PC-3 (cell line): ENCODE results near the gene PCNT. TPM values are rescaled to one million over a fixed set of nuclear protein-coding genes. Genes with fewer than 3 reads are reported as not detected.

ENCODE experiments used
- ATAC-seq: fragments of 200-7000 bp; cut with Tn5 transposase; 2 replicates; pipeline ENCODE4 v1.9.1; 2020; ENCODE audit warnings: mild to moderate bottlenecking, moderate library complexity
- BruUV-seq: library from RNA; stranded (reverse); fragments of 400-500 nt; replicated peaks from 2 replicates; lab custom pipeline; 2021; lab: Mats Ljungman, UMichigan
- CTCF ChIA-PET: fragments of 300-600 bp; sonication (Branson Sonifier 250); formaldehyde crosslinking; loops from one replicate; lab custom pipeline; 2022; ENCODE audit warnings: antibody characterized with exemption; lab: Charles Lee
- POLR2A ChIA-PET: fragments of 300-600 bp; sonication (Branson Sonifier 250); formaldehyde crosslinking; loops from one replicate; lab custom pipeline; 2022; ENCODE audit warnings: antibody characterized with exemption; ENCODE audit not compliant: unreplicated experiment; lab: Charles Lee
- DNase-seq: peaks from one replicate; pipeline ENCODE4 v3.0.0-alpha.2; 2015
- H2AFZ ChIP-seq: fragments of 300-600 bp; sonication (generic); 2 replicates; pipeline ENCODE4 v1.6.0; 2016; ENCODE audit warnings: antibody characterized with exemption, low read length
- H3F3A ChIP-seq: fragments of 300-600 bp; sonication (generic); one replicate; pipeline ENCODE4 v1.6.0; 2017; ENCODE audit warnings: antibody characterized with exemption, low read length, control low read depth, mild to moderate bottlenecking; ENCODE audit not compliant: unreplicated experiment
- H3K27ac ChIP-seq: fragments of 300-600 bp; sonication (generic); 2 replicates; pipeline ENCODE4 v1.5.1; 2016; ENCODE audit warnings: mild to moderate bottlenecking, low read length
- H3K27me3 ChIP-seq: fragments of 300-600 bp; sonication (generic); 2 replicates; pipeline ENCODE4 v1.6.1; 2016; ENCODE audit warnings: low read length, mixed read lengths
- H3K36me3 ChIP-seq: fragments of 300-600 bp; sonication (generic); 2 replicates; pipeline ENCODE4 v1.6.1; 2016; ENCODE audit warnings: low read depth, mixed run types, low read length, mixed read lengths
- H3K4me1 ChIP-seq: fragments of 300-600 bp; sonication (generic); 2 replicates; pipeline ENCODE4 v1.5.1; 2016; ENCODE audit warnings: low read length; ENCODE audit not compliant: insufficient read depth
- H3K4me2 ChIP-seq: fragments of 300-600 bp; sonication (generic); 2 replicates; pipeline ENCODE4 v1.6.0; 2016; ENCODE audit warnings: low read length
- H3K4me3 ChIP-seq: fragments of 300-600 bp; sonication (generic); 2 replicates; pipeline ENCODE4 v1.5.1; 2016; ENCODE audit warnings: mild to moderate bottlenecking, low read length, mixed read lengths
- H3K79me2 ChIP-seq: fragments of 300-600 bp; sonication (generic); 2 replicates; pipeline ENCODE4 v1.6.1; 2017; ENCODE audit warnings: low read length, mixed read lengths
- H3K9ac ChIP-seq: fragments of 300-600 bp; sonication (generic); 2 replicates; pipeline ENCODE4 v1.6.0; 2016; ENCODE audit warnings: mild to moderate bottlenecking, low read length
- H3K9me2 ChIP-seq: fragments of 300-600 bp; sonication (generic); replicated peaks from 2 replicates; pipeline ENCODE4 v1.6.1; 2016; ENCODE audit warnings: mixed run types, low read length, mixed read lengths
- H3K9me3 ChIP-seq: fragments of 300-600 bp; sonication (generic); 2 replicates; pipeline ENCODE4 v1.6.1; 2016; ENCODE audit warnings: low read length, mixed read lengths
- H4K20me1 ChIP-seq: fragments of 300-600 bp; sonication (generic); 2 replicates; pipeline ENCODE4 v1.6.1; 2016; ENCODE audit warnings: low read length, mixed read lengths
- CTCF ChIP-seq: fragments of 300-600 bp; sonication (generic); conservative IDR thresholded peaks from 2 replicates; pipeline ENCODE4 v1.5.1; 2017; ENCODE audit warnings: antibody characterized with exemption, low read depth, mild to moderate bottlenecking, low read length
- EZH2 ChIP-seq: fragments of 300-600 bp; sonication (generic); IDR thresholded peaks from one replicate; pipeline ENCODE4 v1.6.1; 2017; ENCODE audit warnings: antibody characterized with exemption, mild to moderate bottlenecking, low read length; ENCODE audit not compliant: unreplicated experiment
- EZH2phosphoT487 ChIP-seq: fragments of 300-600 bp; sonication (generic); IDR thresholded peaks from 2 replicates; pipeline ENCODE4 v1.6.1; 2018; ENCODE audit warnings: mild to moderate bottlenecking, antibody characterized with exemption, low read length, borderline replicate concordance
- intact Hi-C: fragments of 100-400 bp; cut with micrococcal nuclease; formaldehyde crosslinking; loops from 2 replicates; pipeline ENCODE4 v1.9.0; 2023
- total RNA-seq: library from RNA; depleted of rRNA; stranded (reverse); fragments of >200 nt; gene quantifications from 2 replicates; pipeline ENCODE4 v1.2.3, GENCODE V29; 2014

Gene PCNT
- total RNA-seq, 1 experiment from 2014 or later: 51.4 TPM

- Histone ChIP-seq H3K79me2 (peaks cover 30% of the 10 kb centered on the region), H3K27ac (no peak overlapping the region)
- CTCF ChIA-PET: no interaction called here
Measured at GRCh38 chr21:46385846-46386733, 62.1 kb downstream of the PCNT start.

GRCh38 chr21:46386734-46387088 is 62.8 kb downstream of the PCNT start:
- intact Hi-C loops: no loop called here
- peaks cover 24% of the 10 kb centered on the region for H3K79me2 ChIP-seq
- POLR2A ChIA-PET: no interaction called here

More at GRCh38 chr21:46385846-46386733, 62.1 kb downstream of the PCNT start:
- BruUV-seq: no TSS peak
- H3K9me3 ChIP-seq: no peaks in the 10 kb centered on the region
- DNase-seq: no peak
- H3F3A ChIP-seq: no peaks in the 10 kb centered on the region
- no peaks in the 10 kb centered on the region for H3K27me3 ChIP-seq
- H4K20me1 ChIP-seq: no peaks in the 10 kb centered on the region
- H3K9me2 ChIP-seq: no peaks in the 10 kb centered on the region
- no peak overlapping the region for H2AFZ ChIP-seq
- H3K4me3 ChIP-seq: no peak overlapping the region
- ATAC-seq: no peak
- H3K36me3 ChIP-seq: peaks cover 45% of the 10 kb centered on the region
- no peak overlapping the region for H3K4me2 ChIP-seq
- H3K9ac ChIP-seq: no peak overlapping the region
- intact Hi-C loops: no loop called here
- POLR2A ChIA-PET: no interaction called here
- TF ChIP-seq CTCF: no peak
- no peak for TF ChIP-seq EZH2phosphoT487
- no peak for TF ChIP-seq EZH2
- no peaks in the 10 kb centered on the region for H3K4me1 ChIP-seq

More at GRCh38 chr21:46386734-46387088, 62.8 kb downstream of the PCNT start:
- H3F3A ChIP-seq: no peaks in the 10 kb centered on the region
- H3K4me1 ChIP-seq: no peaks in the 10 kb centered on the region
- CTCF ChIA-PET: no interaction called here
- no peak overlapping the region for H3K27ac ChIP-seq
- ATAC-seq (no peak), DNase-seq (no peak)
- H3K9ac ChIP-seq: no peak overlapping the region
- H3K36me3 ChIP-seq: peaks cover 43% of the 10 kb centered on the region
- H4K20me1 ChIP-seq: no peaks in the 10 kb centered on the region
- BruUV-seq: no TSS peak
- H3K9me3 ChIP-seq: no peaks in the 10 kb centered on the region
- no peak overlapping the region for H3K4me3 ChIP-seq
- no peaks in the 10 kb centered on the region for H3K27me3 ChIP-seq
- H3K9me2 ChIP-seq: no peaks in the 10 kb centered on the region
- no peak overlapping the region for H2AFZ ChIP-seq
- no peak overlapping the region for H3K4me2 ChIP-seq
- TF ChIP-seq EZH2phosphoT487: no peak
- no peak for TF ChIP-seq EZH2
- TF ChIP-seq CTCF: no peak
